GM18870 (cell line): ENCODE measurements around the gene SETD4.

Experiments
- ATAC-seq: cut with Tn5 transposase; IDR thresholded peaks from one replicate; pipeline ENCODE4 v1.9.1; 2021; ENCODE audit warnings: moderate library complexity; ENCODE audit not compliant: unreplicated experiment

The SETD4 gene

DNA sequence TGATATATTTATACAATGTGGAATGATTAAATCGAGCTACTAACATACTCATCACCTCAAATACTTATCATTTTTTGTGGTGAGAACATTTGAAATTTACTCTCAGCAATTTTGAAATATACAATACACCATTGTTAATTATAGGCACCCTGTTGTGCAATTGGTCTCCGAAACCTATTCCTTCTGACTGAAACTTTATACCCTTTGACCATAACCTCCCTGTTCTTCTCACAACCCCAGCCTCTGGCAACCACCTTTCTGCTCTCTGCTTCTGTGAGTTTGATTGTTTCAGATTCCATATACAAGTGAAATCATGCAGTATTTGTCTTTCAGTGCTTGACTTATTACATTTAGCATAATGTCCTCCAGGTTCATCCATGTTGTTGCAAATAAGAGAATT is 49.5 kb downstream of the SETD4 start:
- ATAC-seq = no peak

DNA sequence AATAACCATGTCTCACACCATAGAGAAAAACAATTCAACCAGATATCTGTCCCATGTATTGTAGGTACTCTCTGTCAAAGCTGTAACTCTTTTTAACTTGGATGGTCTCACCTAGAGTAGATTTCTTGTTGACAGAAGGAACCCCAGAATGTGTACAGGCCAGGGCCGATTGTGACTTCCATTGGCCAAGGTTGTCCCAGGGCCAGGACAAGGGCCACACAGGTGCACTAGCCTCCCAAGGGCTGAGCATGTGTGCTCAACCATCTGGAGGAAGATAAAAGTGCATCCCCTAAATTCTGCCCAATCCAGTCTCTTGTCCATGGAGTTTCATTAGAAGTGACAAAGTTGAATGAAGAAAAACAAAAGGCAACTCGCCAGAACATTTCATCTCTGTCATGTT is 51.8 kb downstream of the SETD4 start:
- ATAC-seq = no peak

DNA sequence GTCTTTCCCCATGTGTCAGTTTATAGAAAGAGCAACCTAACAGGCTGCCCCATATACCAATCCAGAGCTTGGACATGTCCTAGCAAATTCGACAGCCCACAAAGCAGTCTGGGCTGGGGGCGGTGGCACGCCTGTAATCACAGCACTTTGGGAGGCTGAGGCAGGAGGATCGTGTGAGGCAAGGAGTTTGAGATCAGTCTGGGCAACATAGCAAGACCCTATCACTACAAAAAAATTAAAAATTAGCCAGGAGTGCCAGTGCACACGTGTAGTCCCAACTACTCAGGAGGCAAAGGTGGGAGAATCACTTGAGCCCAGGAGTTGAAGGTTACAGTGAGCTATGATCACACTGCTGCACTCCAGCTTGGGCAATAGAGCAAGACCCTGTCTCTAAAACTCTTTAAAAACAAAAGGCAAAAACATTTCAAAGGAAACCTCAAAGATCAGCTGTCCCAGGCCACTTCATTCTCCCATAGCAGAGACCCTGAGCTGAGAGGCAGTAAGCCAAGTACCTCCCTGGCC is 54.4 kb downstream of the SETD4 start:
- ATAC-seq = no peak

DNA sequence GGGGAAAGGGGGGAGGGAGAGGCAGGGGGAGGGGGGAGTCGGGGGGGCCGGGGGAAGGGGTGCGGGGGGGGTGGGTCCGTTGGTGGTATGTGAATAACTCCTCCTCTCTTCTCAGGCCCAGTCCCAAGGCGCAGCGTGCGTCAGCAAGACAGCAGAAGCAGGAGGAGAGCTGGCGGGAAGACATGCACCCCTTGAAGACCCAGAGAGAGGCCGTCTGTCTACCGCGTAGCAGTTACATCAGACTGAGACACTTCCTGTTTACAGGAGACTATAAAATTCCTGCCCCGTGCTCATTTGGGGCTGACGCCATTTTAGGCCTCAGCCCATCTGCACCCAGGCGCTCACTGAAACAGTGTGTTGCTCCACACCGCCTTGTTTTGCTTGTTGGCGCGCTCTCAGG is 55.3 kb downstream of the SETD4 start:
- ATAC-seq = no peak

DNA sequence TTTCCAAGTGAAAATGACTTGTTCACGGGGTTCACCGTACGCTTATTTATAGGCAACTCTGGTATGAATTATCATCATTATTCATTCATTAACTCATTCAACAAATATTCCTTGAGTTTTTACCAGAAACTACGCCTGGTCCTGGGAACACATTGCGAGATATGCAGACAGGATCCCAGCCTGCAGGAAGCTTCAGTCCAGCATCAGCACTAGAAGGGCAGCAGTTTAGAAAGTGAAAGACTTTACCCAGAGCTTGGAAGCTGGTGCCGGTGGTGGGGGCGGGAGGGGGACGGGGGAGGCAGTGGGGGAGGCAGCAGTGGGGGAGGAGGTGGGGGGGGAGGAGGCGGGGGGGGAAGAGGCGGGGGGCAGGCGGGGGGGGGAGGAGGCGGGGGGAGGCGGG is 55.9 kb downstream of the SETD4 start:
- ATAC-seq = no peak

DNA sequence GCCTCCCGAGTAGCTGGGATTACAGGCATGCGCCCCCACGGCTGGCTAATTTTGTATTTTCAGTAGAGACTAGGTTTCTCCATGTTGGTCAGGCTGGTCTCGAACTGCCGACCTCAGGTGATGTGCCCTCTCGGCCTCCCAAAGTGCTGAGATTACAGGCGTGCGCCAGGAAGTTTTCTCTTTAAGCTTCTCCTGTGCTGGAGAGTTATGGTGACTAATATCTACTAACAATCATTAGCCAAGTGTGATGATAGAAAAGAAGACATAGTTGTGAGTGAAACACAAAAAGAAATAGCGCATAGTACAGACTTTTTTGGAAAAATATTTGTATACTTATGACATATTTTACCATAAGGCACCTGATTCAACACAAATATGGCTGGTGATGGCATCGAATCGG is 56.5 kb downstream of the SETD4 start:
- no peak for ATAC-seq

DNA sequence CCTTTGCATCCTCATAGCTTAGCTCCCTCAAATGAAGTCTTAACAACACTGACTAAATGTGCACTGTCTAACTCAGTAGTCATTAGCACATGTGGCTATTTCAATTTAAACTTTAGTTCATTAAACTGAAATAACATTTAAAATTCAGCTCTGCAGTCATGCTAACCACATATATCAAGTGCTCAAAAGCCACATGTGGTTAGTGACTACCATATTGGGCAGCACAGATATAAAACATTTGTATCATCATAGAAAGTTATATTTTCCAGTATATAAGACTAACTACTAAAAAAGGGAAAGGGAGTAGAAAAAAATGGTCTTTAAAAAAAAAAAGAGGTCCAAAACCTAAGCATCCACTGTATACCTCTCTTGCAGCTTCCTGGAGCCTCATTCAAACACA is 64.1 kb downstream of the SETD4 start:
- no peak for ATAC-seq

DNA sequence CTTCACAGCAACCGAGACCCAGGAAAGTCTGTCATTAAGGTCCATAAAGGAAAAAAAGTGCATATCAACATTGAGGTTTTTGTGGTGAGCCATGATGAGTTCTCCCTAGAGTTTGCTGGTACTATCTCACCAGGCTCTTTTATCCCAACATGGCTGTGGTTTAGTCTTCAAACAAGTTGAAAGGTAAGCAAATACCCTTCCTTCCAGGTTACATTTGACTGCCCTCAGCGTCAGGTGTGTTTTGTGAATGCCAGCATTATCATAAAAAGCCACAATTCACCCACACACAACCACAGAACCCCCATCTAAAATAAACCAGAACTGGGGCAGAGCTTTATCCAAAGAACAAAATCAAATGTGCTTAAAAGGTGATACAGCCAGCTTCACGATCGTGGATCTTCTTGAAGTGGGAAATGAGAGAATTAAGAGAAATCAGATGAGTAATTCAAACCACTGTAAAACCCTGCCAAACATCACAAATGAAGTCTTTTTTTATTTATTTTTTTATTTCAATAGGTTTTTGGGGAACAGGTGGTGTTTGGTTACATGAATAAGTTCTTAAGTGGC is 64.7 kb downstream of the SETD4 start:
- no peak for ATAC-seq

DNA sequence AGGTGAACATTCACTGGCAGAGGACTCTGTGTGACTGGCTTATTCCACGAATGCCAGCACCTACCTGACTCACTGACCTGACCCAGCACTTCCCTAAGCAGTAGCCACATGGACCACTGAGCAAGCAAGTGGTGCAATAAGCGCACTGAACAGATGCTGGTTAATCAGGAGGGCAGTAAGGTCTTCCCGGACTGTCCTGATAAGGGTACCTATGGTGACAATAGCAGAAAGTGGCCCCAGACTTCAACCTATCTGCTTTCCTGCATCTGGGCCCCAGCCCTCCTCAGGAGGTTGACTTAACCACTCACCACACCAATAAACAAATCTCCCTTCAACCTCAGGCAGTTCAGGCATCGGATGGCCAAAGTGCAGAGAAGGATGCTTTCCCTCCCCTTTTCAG is 65.7 kb downstream of the SETD4 start:
- no peak for ATAC-seq

DNA sequence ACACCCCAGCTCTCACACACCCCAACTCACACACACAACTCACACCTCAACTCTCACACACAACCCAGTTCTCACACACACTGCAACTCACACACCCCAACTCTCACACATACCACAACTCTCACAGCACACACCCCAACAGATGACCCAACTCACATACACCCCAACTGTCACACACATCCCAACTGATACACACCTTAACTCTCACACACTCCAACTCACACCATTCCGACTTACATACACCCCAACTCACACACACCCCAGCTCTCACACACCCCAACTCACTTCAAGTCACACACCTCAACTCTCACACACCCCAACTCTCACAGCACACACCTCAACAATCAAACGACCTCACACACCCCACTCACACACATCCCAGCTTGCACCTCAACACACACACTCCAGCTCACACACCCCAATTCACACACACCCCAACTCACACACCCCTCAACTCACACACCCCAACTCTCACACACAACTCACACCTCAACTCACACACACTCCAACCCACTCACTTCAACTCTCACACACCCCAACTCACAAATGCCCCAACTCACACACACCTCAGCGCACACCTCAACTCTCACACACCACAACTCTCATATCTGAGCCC is 66.3 kb downstream of the SETD4 start:
- no peak for ATAC-seq

DNA sequence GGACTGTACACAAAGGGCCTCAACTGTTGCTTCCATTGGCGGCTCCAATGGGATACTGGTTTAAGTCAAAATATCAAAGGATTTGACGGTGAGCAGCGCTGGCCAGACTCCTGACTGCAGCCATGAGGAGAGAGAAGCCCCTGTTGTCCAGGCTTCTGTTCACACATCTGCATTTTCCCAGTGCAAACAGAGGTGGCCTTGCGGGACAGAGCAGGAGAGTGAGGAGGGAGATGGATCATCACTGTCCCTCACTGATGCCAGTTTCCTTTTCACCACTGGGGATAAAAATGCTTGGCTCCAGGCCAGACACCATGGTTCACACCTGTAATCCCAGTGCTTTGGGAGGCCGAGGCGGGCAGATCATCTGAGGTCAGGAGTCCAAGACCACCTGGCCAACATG is 69.2 kb downstream of the SETD4 start:
- no peak for ATAC-seq

DNA sequence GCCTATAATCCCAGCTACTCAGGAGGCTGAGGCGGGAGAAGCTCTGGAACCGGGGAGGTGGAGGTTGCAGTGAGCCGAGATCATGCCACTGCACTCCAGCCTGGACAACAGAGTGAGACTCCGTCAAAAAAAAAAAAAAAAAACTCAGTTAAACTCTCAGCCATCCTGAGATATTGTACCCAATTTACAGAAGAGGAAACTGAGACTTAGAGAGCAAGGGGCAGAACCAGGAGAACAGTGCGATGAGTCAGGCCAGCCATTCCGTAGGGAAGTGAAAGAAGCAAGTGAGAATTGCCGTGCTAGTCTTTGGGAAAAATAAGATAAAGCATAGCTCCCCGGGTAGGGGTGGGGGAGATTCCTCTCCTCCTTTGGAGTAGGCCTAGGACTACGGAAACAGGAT is 69.7 kb downstream of the SETD4 start:
- no peak for ATAC-seq

DNA sequence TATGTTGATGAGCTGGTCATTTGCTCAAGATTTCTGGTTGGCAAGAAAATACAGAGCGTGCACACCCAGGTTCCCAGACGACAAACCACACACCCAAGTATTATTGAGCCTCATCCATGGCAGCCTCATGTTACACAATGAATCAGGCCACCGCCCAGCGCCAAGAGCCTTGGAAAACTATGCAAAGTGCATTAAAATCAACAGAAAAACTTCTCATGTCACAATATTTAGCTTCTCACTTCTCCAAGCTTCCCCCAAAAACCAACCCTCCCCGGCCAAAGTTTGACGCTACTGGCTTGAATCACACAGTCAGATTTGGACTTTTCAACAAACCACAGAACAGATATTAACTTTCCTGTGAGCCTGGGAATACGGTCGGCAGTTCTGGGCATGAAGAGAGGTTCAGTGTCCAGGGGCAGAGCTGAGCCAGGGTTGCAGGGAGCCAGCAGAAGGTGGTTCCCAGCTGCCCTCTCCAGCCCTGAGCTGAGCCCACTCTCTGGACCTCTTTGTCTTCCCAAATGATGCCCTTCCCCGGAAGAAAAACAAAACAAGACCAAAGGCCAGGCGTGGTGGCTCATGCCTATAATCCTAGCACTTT is 71.1 kb downstream of the SETD4 start:
- ATAC-seq = no peak

DNA sequence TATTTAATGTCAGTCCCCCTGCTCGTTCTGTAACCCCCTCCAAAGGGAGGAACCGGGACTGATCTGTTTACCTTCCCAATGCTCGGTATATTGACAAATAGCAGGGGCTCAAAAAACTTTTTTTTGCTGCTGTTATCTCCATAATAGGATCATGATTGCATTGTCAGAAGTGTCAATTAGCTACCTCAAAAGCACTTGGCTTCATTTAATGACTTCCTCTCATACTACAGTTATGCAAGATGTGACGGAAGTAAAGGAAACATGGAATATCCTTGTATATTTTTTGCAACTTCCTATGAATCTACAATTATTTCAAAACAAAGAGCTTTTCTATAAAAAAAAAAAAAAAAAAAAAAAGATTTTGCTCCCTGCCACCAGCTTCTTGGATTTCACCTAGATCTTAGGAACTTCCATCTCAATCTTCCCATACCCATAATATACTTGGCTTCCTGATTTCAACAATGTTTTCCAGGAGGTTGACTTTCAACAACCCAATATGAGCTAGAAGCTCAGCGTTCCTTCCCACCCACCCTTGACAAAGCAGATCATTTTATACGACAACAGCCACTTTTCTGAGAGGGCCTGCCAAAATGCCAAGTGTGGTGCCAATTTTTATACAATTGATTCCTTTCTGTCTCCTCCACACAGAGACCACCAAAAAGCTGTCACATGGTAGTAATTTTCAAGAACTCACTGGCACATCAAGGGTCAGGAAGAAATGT is 71.7 kb downstream of the SETD4 start:
- ATAC-seq = no peak

DNA sequence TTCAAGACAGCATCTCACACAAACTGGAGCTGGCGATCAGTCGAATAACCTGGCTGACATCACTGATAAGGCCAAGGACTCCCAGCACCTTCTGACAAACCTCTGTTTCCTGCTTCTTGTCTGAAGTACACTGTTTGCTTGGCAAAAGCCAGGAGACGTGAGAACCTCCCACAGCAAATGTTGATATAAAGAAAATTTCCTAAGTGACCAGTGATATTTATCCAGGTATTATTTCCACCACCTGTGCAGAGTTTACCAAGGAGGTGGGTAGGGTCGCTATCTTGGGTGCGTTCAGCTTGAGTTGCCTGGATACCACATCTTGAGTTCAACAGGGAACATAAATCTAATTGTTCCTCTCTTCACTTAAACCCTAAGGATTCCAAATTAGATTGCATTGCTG is 72.9 kb downstream of the SETD4 start:
- no peak for ATAC-seq

DNA sequence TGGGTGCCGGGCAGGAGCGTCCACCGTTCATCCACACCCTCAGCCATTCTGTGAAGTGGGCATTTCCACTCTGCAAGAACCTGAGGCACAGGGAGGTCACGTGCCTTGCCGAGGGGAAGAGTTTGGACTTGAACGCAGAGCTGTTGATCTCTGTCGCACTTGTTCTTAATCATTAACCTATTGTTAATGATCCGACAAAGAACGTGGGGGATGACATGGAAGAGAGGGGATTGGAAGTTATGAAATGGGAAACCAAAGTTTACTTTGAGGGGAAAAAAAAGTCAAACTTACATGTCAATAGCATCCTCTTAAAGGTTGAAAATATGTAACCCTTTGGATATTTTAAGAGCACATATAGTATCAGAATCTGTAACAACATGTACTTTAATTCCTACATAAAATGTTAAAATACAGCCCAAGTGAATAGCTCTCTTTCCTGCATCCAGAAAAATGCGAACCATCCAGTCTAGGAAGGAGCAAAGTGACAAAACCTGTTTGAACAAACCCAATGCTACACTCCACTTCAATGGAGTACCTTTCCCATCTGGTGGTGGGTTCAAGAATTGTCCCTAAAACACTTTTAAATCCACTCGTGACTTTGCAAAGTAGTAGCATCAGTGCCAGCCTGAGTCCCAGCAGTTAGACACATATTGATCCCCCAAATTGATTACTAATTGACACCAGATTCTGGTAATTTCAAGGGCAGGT is 75.5 kb downstream of the SETD4 start:
- ATAC-seq = no peak
